ENCODE data around the gene ZBTB20.

- TF ChIP-seq CTCF (IDR thresholded peaks at IDR 0.05; ENCODE audit: insufficient read depth, low read length), result no peak
- no peak for TF ChIP-seq REST (IDR thresholded peaks at IDR 0.05; ENCODE audit: insufficient replicate concordance, low read depth)
- TF ChIP-seq GABPA (IDR thresholded peaks at IDR 0.05; ENCODE audit: low read depth), result no peak
Observed at GRCh38 chr3:114660808-114661207, 486.3 kb downstream of the ZBTB20 start.
